HG03571 (cell line): ENCODE data around the gene STPG3.

Source experiments
- ATAC-seq: cut with Tn5 transposase; IDR thresholded peaks from one replicate; pipeline ENCODE4 v1.9.1; 2021; ENCODE audit not compliant: unreplicated experiment

STPG3 gene

DNA sequence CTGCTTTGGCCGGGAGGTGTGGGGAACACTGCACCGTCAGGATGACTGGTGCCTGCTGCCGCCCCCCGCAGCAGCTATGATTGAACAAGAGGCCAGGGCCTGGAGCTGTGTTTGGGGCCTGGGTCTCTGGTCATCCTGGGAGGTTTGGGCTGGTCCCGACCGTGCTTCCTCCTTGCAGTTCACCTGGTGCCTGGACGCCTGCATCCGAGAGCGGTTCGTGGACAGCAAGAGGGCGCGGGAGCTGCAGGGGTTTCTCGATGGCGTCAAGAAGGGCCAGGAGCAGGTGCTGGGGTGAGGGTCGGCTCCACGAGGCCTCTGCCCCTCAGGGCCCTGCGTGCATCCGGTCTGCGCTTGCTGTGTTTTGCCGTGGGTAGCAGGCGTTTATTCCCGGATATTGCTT is 13.0 kb downstream of the STPG3 start:
- ATAC-seq: no peak

DNA sequence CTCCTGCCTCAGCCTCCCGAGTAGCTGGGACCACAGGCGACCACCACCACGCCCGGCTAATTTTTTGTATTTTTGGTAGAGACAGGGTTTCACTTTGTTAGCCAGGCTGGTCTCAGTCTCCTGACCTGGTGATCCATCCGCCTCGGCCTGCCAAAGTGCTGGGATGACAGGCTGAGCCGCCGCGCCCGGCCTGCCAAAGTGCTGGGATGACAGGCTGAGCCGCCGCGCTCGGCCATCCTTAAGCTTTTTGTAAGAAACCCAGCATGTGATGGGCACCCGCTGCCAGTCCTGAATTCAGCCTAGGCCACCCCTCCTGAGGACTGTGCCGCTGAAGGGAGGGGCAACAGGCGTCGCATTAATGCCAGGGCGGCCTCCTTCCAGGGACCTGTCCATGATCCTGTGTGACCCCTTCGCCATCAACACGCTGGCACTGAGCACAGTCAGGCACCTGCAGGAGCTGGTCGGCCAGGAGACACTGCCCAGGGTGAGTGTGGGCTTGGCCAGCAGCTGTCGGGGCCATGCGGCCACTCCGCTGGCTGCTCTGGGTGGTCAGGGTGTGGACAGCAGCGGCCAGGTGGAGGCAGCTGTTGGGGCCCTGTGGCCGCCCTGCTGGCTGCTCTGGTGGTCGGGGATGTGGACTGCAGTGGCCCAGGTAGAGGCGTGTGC is 14.5 kb downstream of the STPG3 start:
- no peak for ATAC-seq

- no peak for ATAC-seq
Measured at GRCh38 chr9:137266162-137266527, 15.1 kb downstream of the STPG3 start.

DNA sequence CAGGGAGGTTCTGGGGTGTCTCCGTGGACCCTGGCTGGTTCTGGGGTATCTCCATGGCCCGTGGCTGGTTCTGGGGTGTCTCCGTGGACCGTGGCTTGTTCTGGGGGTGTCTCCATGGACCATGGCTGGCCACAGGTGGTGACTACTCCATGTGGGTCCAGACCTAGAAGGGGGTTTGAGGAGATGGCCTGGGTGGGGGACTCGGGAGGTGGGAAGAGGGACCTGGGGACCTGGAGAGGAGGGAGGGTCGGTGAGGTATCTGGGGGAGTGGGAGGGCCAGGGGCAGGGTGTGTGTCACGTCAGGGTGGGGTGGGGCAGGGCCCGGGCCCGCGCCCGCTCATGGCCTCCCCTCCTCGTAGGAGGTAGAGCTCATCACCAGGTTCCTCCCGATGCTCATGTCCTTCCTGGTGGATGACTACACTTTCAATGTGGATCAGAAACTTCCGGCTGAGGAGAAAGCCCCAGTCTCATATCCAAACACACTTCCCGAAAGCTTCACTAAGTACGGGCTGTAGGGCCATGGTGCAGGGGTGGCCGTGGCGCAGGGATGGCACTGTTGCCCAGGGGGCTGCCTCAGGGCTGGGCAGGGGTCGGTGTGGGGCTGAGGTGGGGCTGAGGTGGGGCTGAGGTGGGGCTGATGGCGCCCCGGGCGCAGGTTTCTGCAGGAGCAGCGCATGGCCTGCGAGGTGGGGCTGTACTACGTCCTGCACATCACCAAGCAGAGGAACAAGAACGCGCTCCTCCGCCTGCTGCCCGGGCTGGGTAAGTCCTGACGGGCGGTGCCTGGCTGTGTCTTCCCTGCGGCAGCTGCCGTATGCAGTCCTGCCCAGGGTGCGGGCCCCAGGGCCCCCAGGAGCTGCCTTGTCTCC is 15.7 kb downstream of the STPG3 start:
- ATAC-seq: no peak

- no peak for ATAC-seq
Measured at GRCh38 chr9:137267933-137268355, 16.9 kb downstream of the STPG3 start.

GRCh38 chr9:137268538-137269201 is 17.6 kb downstream of the STPG3 start:
- ATAC-seq: no peak

- ATAC-seq: no peak
Measured at GRCh38 chr9:137269231-137269772, 18.2 kb downstream of the STPG3 start.

- no peak for ATAC-seq
Measured at GRCh38 chr9:137270929-137271695, 20.0 kb downstream of the STPG3 start.

GRCh38 chr9:137271696-137272076 is 20.6 kb downstream of the STPG3 start:
- no peak for ATAC-seq

GRCh38 chr9:137272241-137273094 is 21.4 kb downstream of the STPG3 start:
- no peak for ATAC-seq

DNA sequence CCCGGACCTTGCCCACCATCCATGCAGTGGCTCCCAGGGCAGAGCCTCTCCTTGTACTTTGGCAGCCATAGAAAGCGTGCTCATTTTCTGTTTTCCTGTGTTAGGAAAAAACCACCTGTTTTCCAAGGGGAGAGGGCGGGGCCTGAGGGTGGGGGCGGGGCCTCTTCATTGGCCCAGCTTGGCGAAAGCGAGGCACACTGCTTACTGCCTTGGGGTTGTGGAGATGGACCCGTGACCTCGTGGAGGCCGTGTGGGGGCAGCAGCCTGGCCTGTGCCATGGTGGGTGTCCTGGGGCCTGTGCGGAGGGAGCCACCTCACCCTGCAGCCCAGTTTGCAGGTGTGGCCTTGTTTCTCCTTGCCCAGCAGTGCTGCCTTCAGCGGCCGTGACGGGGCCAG is 22.0 kb downstream of the STPG3 start:
- ATAC-seq: no peak

DNA sequence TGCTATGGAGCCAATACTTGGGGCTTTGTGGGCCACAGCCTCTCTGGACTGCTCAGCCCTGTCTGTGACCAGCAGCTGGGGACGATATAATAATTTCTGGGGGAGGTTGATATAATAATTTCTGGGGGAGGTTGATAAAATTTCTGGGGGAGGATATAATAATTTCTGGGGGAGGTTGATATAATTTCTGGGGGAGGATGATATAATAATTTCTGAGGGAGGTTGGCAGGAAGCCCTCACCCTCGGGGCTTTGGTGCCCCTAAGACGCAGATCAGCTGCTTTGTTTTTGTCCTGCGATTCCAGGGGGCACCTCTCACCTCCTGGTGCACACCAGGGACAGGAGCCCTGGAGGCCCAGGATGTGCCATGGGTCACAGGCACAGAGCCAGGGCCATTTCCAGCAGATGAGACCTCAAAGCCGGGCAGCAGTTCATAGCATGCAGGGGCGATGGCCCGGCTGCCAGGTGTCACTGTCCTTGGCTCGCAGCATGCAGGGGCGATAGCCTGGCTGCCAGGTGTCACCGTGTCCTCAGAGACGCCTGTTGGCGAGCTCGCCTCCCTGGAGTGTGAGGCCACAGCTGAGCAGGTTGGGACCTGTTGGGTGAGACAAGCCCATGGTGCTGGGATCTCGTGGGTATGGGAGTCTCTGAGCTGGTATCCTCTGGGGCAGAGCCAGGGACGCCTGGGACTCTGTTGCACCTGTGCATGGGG is 22.7 kb downstream of the STPG3 start:
- ATAC-seq: no peak

GRCh38 chr9:137275203-137275587 is 24.1 kb downstream of the STPG3 start:
- no peak for ATAC-seq

DNA sequence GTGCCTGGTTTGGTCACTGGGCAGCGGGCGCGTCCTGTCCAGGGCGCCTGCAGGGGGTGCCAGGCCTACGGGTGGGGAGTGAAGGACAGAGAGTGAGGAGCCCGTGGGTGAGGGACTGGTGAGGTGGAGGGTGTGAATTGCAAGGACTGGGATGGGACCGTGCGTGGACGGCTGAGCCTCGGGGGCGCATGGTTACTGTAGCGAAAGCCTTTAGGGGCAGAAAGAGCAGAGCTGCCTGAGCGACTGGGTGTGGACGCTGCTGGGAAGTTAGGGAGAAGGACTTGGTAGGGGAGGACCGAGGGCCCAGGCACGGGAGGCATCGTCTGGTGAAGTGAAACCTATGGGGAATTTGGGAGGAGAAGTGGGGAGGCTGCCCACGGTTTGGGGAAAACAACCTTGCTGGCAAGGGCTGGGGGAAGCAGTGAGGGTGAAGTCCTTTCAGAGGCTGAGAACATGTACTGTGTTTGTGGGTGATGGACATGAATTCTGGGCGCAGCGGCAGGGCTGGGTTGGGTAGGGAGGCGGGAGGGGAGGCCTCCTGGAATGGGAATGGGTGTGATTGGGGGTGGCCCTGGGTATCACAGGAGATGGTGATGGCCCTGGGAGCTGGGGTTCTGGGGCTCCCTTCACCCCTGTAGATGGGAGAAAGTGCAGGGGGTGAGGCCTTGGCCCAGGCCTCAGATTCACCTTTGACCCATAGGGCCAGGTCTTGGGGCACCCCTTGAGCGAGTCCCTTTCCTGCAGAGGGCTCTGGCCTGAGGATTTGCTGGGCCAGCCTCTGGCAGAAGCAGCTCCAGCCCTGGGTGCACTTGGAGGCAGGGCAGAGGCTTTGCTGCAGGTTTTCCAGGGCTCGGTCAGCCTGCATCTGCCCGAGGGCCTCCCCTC is 24.7 kb downstream of the STPG3 start:
- no peak for ATAC-seq

DNA sequence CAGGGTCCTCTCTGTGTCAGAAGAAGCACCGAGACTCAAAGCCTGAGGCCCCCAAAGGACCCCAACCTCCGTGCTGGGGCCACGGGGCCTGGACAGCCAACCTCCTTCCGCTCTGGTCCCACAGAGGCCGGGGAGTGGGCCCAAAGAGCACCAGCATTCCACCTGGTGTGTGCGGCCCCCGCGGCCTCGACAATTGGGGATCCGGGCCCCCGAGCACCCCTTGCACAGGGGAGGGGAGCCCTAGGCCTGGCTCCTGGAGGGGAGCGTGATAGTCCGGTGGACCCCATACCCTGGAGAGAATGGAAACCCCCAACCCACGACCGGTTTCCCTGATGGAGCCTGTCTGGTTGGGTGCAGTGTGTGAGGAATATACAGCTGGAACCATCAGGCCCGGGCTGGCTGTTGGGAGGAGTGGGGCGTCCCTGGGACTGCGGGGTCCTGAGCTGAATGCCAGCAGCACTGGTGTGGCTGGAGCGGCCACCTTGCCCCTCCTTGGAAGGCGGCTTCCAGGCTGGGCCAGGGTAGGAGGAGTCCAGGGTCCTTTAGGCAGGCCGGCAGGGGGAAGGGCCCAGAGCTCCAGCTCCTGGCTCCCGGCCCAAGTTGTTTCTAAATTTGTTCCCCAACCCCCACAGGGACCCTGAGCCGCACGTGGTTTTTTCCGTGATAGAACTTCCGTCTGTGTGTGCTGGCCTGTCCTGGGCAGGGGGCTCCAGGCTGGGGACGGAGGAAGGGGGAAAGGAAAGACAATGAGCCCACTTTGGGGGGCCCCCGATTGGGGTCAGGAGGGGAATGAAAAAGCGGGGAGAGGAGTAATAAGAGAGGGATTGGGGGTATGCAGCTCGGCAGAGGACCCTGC is 25.6 kb downstream of the STPG3 start:
- no peak for ATAC-seq

DNA sequence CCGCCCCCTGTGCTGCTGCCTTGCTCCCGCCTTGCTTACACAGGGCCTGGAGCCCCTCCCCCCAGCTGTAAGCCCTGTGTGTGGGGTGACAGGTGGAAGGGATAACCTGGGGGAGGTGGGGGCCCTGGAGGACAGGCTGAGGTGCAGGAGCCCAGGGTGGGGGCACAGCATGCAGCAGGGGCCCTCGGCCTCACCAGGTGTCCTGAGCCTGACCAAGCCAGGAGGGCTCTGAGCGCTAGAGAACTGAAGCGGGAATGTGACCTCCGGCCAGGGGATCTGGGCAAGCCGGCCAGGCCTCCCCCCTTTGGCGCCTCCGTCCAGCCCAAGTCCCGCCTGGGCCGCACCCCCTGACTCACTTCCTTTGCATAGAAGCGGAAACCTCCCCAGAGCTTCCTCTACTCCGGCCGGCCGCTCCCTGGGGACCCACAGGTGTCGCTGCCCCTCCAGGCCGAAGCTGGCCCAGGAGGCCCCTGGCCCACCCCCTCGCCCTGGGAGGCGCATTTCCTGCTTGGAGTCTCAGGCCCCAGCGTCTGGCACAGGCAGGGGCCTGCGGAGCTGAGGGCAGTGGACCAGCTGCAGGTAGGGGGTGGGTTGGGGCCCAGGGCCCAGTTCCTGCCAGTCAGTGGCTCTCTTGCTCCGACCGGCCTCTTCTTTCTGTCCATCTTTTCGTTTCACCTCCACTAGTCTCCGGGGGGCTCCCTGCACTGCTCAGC is 26.4 kb downstream of the STPG3 start, which contains the start of gene TOR4A:
TSS of gene TOR4A (plus strand) at position 398 of the 713 bp plus-strand sequence. CDS start 964 bp downstream, outside the sequence.
- peak; percentile 58 for ATAC-seq
